HepG2 (cell line): ENCODE results near the gene DEDD2. TPM values are rescaled to one million over a fixed set of nuclear protein-coding genes. Genes with fewer than 3 reads are reported as not detected.

ENCODE experiments used
- AKNA ChIP-seq: sonication (generic); formaldehyde crosslinking; IDR thresholded peaks from 2 replicates; pipeline ENCODE4 v1.4.0; 2020; ENCODE audit warnings: missing genetic modification reagents, borderline replicate concordance
- CTCF ChIP-seq: sonication (generic); formaldehyde crosslinking; IDR thresholded peaks from 2 replicates; pipeline ENCODE4 v1.5.0; 2020; ENCODE audit warnings: mild to moderate bottlenecking, missing genetic modification reagents, moderate library complexity
- FIP1L1 ChIP-seq: fragments of 200-400 bp; formaldehyde crosslinking; IDR thresholded peaks from 2 replicates; pipeline ENCODE4 v1.6.1; 2018; ENCODE audit warnings: low read depth, mild to moderate bottlenecking, low read length, moderate library complexity, borderline replicate concordance; ENCODE audit not compliant: insufficient read depth
- MLLT10 ChIP-seq: sonication (generic); formaldehyde crosslinking; IDR thresholded peaks from 2 replicates; pipeline ENCODE4 v1.4.0; 2020; ENCODE audit warnings: missing genetic modification reagents
- MYC ChIP-seq: sonication (generic); formaldehyde crosslinking; IDR thresholded peaks from 2 replicates; pipeline ENCODE4 v1.9.0; 2021; ENCODE audit warnings: missing genetic modification reagents, borderline replicate concordance
- RXRA ChIP-seq: sonication (generic); formaldehyde crosslinking; IDR thresholded peaks from 2 replicates; pipeline ENCODE4 v1.5.1; 2020; ENCODE audit warnings: missing genetic modification reagents
- SMARCE1 ChIP-seq: fragments of 450-650 bp; IDR thresholded peaks from 2 replicates; pipeline ENCODE4 v1.6.1; 2017; ENCODE audit warnings: borderline replicate concordance
- WIZ ChIP-seq: sonication (generic); formaldehyde crosslinking; IDR thresholded peaks from 2 replicates; pipeline ENCODE4 v1.5.1; 2020; ENCODE audit warnings: mild to moderate bottlenecking, missing genetic modification reagents
- ZC3H13 ChIP-seq: sonication (generic); formaldehyde crosslinking; IDR thresholded peaks from 2 replicates; pipeline ENCODE4 v1.8.1; 2023; ENCODE audit warnings: mild to moderate bottlenecking, missing genetic modification reagents, moderate library complexity
- ZNF512B ChIP-seq: sonication (generic); formaldehyde crosslinking; IDR thresholded peaks from 2 replicates; pipeline ENCODE4 v1.5.1; 2020; ENCODE audit warnings: missing genetic modification reagents, mild to moderate bottlenecking, borderline replicate concordance
- ZNF609 ChIP-seq: sonication (generic); formaldehyde crosslinking; IDR thresholded peaks from 2 replicates; pipeline ENCODE4 v1.4.0; 2020; ENCODE audit warnings: mild to moderate bottlenecking, missing genetic modification reagents, borderline replicate concordance
- ZNF674 ChIP-seq: sonication (generic); formaldehyde crosslinking; IDR thresholded peaks from 2 replicates; pipeline ENCODE4 v1.5.0; 2020; ENCODE audit warnings: low read depth, mild to moderate bottlenecking, missing genetic modification reagents
- polyA plus RNA-seq, 8 experiments: library from polyadenylated mRNA; depleted of rRNA in 3 of 8; stranded (reverse) in 7 of 8; unstranded in 1 of 8; fragments of >200 nt; fragmentation: Illumina TruSeq in 4 of 8; extraction: Trizol in 4 of 8; gene quantifications; 2 replicates each; pipeline versions ENCODE4 v1.2.1 to v1.2.3, GENCODE V29; 2011 to 2016; ENCODE audit warnings: low read depth in 4 of 8, missing spikeins in 1 of 8, mixed read lengths in 1 of 8; ENCODE audit not compliant: insufficient read depth in 1 of 8
- total RNA-seq, 5 experiments: library from RNA; depleted of rRNA; stranded (reverse); fragments of >200 nt; fragmentation: Illumina TruSeq; extraction: Trizol; gene quantifications; 2 replicates each; pipeline ENCODE4 v1.2.3, GENCODE V29; 2016; ENCODE audit warnings: low read depth in 1 of 5

DEDD2 gene
- total and polyA plus RNA-seq, 2 of the 13 experiments (the other 11 are each of a cell fraction or from before 2014, with no cell fraction given): 19.2 to 24.7 TPM

GRCh38 chr19:42254089-42254849 is 36.8 kb upstream of the DEDD2 start (continued):
- no peak for TF ChIP-seq AKNA (CRISPR knock-in tag)
- no peak for TF ChIP-seq MLLT10 (CRISPR knock-in tag)
- peak; percentile 34 for TF ChIP-seq CTCF (CRISPR knock-in tag)
- TF ChIP-seq ZC3H13 (CRISPR knock-in tag): peak; percentile 73; the same call in 1 of the 2 replicates
- peak; percentile 73; the same call in 1 of the 2 replicates for TF ChIP-seq MYC
- peak; percentile 47 for TF ChIP-seq ZNF609 (CRISPR knock-in tag)
- no peak for TF ChIP-seq SMARCE1
- TF ChIP-seq ZNF674: no peak
- no peak for TF ChIP-seq FIP1L1
- TF ChIP-seq RXRA (CRISPR knock-in tag): peak; percentile 76; the same call in 1 of the 2 replicates
- TF ChIP-seq WIZ (CRISPR knock-in tag): no peak
- TF ChIP-seq ZNF512B (CRISPR knock-in tag): no peak
